Activated T-helper 2 cell treated with anti-CD3 and anti-CD28 coated beads, Interferon-gamma antibody, Interleukin-2, Interleukin-4, amounts not matched to agents 10 μg/mL and 5 μg/mL and 100 μg/mL, durations not matched to agents 14 hours and 24 hours and 36 hours (primary cell): ENCODE results near the gene MEPE. TPM values are rescaled to one million over a fixed set of nuclear protein-coding genes. Genes with fewer than 3 reads are reported as not detected.

Source experiments
- total RNA-seq: library from RNA; stranded (reverse); gene quantifications from 2 replicates; pipeline ENCODE4 v1.2.3, GENCODE V29; 2022

Gene MEPE
- total RNA-seq, 1 donor from 2014 or later, result not detected

Other genes starting within 250 kb of the MEPE start
- gene DSPP, start 224.4 kb upstream of the MEPE start, total RNA-seq, result not detected in 2 replicates
- not detected in 2 replicates for gene DMP1, start 182.7 kb upstream of the MEPE start, total RNA-seq
- not detected in 2 replicates for gene IBSP, start 33.4 kb upstream of the MEPE start, total RNA-seq
- 0.43 and 0.67 TPM in 2 replicates for gene SPP1, start 142.7 kb downstream of the MEPE start, total RNA-seq
- 13.6 and 16.6 TPM in 2 replicates for gene PKD2, start 174.7 kb downstream of the MEPE start, total RNA-seq